ENCODE data around the gene EPS15. TPM values are rescaled to one million over a fixed set of nuclear protein-coding genes. Genes with fewer than 3 reads are reported as not detected.

Gene EPS15
- total and polyA plus RNA-seq, 2 experiments from 2014 or later = 31.0 to 76.5 TPM

DNA sequence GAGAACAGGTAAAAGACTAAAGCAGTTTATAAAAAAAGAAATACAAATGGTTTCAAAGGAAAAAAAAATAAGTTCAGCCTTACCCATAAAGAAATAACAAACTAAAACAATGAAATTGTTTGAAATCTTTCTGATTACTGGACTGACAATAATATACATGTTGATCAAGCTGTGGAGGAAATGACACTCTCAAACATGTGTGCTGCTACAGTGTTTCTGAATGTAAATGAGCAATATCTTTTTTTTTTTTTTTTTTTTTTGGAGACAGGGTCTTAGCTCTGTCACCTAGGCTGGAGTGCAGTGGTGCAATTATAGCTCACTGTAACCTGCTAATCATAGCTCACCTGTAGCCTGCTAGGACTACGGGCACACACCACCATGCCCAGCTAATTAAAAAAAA, 6.5 kb downstream of the EPS15 start:
- Mint-ChIP-seq H3K4me1 (peaks cover 17% of the 10 kb centered on the region), H3K9me3 (no peaks in the 10 kb centered on the region), H3K4me3 (no peak overlapping the region), H3K27me3 (ENCODE audit: insufficient read depth, low read depth, poor library complexity) (no peaks in the 10 kb centered on the region), H3K36me3 (ENCODE audit: low read depth) (no peaks in the 10 kb centered on the region), H3K27ac (no peak overlapping the region)
- no peaks in the 10 kb centered on the region for H3K9me2 ChIP-seq (ENCODE audit: insufficient read depth)
- H3F3A ChIP-seq (replicated peaks; ENCODE audit: low read depth) = no peaks in the 10 kb centered on the region
- no peak overlapping the region for H3K4me2 ChIP-seq
- peaks cover 10% of the 10 kb centered on the region for H3K4me1 ChIP-seq (ENCODE audit: insufficient read depth)
- H3K36me3 ChIP-seq (ENCODE audit: insufficient read depth) = no peaks in the 10 kb centered on the region
- ATAC-seq (no peak), DNase-seq (ENCODE audit: low spot score) (no peak)
- no peaks in the 10 kb centered on the region for H4K20me1 ChIP-seq (replicated peaks; ENCODE audit: insufficient read depth)
- TF ChIP-seq POLR2AphosphoS5 (IDR thresholded peaks at IDR 0.05; ENCODE audit: low read depth) (no peak), STAT1 (IDR thresholded peaks at IDR 0.05; ENCODE audit: unreplicated experiment) (no peak), ZNF114 (CRISPR knock-in tag; IDR thresholded peaks at IDR 0.05) (no peak), CREB1 (CRISPR knock-in tag; IDR thresholded peaks at IDR 0.05; ENCODE audit: low read depth) (no peak)
- TF ChIP-seq, protein P1, sequence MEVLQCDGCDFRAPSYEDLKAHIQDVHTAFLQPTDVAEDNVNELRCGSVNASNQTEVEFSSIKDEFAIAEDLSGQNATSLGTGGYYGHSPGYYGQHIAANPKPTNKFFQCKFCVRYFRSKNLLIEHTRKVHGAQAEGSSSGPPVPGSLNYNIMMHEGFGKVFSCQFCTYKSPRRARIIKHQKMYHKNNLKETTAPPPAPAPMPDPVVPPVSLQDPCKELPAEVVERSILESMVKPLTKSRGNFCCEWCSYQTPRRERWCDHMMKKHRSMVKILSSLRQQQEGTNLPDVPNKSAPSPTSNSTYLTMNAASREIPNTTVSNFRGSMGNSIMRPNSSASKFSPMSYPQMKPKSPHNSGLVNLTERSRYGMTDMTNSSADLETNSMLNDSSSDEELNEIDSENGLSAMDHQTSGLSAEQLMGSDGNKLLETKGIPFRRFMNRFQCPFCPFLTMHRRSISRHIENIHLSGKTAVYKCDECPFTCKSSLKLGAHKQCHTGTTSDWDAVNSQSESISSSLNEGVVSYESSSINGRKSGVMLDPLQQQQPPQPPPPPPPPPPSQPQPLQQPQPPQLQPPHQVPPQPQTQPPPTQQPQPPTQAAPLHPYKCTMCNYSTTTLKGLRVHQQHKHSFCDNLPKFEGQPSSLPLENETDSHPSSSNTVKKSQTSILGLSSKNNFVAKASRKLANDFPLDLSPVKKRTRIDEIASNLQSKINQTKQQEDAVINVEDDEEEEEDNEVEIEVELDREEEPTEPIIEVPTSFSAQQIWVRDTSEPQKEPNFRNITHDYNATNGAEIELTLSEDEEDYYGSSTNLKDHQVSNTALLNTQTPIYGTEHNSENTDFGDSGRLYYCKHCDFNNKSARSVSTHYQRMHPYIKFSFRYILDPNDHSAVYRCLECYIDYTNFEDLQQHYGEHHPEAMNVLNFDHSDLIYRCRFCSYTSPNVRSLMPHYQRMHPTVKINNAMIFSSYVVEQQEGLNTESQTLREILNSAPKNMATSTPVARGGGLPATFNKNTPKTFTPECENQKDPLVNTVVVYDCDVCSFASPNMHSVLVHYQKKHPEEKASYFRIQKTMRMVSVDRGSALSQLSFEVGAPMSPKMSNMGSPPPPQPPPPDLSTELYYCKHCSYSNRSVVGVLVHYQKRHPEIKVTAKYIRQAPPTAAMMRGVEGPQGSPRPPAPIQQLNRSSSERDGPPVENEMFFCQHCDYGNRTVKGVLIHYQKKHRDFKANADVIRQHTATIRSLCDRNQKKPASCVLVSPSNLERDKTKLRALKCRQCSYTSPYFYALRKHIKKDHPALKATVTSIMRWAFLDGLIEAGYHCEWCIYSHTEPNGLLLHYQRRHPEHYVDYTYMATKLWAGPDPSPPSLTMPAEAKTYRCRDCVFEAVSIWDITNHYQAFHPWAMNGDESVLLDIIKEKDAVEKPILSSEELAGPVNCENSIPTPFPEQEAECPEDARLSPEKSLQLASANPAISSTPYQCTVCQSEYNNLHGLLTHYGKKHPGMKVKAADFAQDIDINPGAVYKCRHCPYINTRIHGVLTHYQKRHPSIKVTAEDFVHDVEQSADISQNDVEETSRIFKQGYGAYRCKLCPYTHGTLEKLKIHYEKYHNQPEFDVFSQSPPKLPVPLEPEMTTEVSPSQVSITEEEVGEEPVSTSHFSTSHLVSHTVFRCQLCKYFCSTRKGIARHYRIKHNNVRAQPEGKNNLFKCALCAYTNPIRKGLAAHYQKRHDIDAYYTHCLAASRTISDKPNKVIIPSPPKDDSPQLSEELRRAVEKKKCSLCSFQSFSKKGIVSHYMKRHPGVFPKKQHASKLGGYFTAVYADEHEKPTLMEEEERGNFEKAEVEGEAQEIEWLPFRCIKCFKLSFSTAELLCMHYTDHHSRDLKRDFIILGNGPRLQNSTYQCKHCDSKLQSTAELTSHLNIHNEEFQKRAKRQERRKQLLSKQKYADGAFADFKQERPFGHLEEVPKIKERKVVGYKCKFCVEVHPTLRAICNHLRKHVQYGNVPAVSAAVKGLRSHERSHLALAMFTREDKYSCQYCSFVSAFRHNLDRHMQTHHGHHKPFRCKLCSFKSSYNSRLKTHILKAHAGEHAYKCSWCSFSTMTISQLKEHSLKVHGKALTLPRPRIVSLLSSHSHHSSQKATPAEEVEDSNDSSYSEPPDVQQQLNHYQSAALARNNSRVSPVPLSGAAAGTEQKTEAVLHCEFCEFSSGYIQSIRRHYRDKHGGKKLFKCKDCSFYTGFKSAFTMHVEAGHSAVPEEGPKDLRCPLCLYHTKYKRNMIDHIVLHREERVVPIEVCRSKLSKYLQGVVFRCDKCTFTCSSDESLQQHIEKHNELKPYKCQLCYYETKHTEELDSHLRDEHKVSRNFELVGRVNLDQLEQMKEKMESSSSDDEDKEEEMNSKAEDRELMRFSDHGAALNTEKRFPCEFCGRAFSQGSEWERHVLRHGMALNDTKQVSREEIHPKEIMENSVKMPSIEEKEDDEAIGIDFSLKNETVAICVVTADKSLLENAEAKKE (CRISPR knock-in tag; IDR thresholded peaks at IDR 0.05) = no peak
- TF ChIP-seq, protein P2, sequence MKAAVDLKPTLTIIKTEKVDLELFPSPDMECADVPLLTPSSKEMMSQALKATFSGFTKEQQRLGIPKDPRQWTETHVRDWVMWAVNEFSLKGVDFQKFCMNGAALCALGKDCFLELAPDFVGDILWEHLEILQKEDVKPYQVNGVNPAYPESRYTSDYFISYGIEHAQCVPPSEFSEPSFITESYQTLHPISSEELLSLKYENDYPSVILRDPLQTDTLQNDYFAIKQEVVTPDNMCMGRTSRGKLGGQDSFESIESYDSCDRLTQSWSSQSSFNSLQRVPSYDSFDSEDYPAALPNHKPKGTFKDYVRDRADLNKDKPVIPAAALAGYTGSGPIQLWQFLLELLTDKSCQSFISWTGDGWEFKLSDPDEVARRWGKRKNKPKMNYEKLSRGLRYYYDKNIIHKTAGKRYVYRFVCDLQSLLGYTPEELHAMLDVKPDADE (IDR thresholded peaks at IDR 0.05) = no peak
- TF ChIP-seq, protein P3, sequence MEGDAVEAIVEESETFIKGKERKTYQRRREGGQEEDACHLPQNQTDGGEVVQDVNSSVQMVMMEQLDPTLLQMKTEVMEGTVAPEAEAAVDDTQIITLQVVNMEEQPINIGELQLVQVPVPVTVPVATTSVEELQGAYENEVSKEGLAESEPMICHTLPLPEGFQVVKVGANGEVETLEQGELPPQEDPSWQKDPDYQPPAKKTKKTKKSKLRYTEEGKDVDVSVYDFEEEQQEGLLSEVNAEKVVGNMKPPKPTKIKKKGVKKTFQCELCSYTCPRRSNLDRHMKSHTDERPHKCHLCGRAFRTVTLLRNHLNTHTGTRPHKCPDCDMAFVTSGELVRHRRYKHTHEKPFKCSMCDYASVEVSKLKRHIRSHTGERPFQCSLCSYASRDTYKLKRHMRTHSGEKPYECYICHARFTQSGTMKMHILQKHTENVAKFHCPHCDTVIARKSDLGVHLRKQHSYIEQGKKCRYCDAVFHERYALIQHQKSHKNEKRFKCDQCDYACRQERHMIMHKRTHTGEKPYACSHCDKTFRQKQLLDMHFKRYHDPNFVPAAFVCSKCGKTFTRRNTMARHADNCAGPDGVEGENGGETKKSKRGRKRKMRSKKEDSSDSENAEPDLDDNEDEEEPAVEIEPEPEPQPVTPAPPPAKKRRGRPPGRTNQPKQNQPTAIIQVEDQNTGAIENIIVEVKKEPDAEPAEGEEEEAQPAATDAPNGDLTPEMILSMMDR (conservative IDR thresholded peaks at IDR 0.05; ENCODE audit: low read depth in 2 of 2) = no peak
- H3K79me2 ChIP-seq (replicated peaks; ENCODE audit: insufficient read depth) = peaks cover 98% of the 10 kb centered on the region
- no peak overlapping the region for H3K4me3 ChIP-seq
- H3K27ac ChIP-seq (ENCODE audit: low read depth) = no peak overlapping the region
- H2AFZ ChIP-seq = no peak overlapping the region
- H3K27me3 ChIP-seq (ENCODE audit: insufficient read depth) = no peaks in the 10 kb centered on the region
